ENCODE data around the gene RCOR1.

RCOR1 gene

GRCh38 chr14:102771144-102771543, 178.7 kb downstream of the RCOR1 start:
- no peak for DNase-seq (ENCODE audit: low read depth in 1 of 2, low spot score in 1 of 2)

- no peak for DNase-seq (ENCODE audit: low read depth in 1 of 2, low spot score in 1 of 2)
Observed at GRCh38 chr14:102772781-102773570, 180.5 kb downstream of the RCOR1 start.

GRCh38 chr14:102774391-102775153, 182.1 kb downstream of the RCOR1 start:
- DNase-seq (ENCODE audit: low read depth in 1 of 2, low spot score in 1 of 2): peak; percentile 15 to 26

GRCh38 chr14:102775855-102776760, 183.7 kb downstream of the RCOR1 start:
- no peak for DNase-seq (ENCODE audit: low read depth in 1 of 2, low spot score in 1 of 2)

- peak; percentile 68 to 87 for DNase-seq (ENCODE audit: low read depth in 1 of 2, low spot score in 1 of 2)
Observed at GRCh38 chr14:102776761-102777710, 184.6 kb downstream of the RCOR1 start, which contains the start of gene TRAF3. Gene TRAF3 (plus strand): TSS chr14:102777449. CDS start chr14:102870202, 92,753 bp downstream.

GRCh38 chr14:102777711-102778337, 185.4 kb downstream of the RCOR1 start:
- DNase-seq (ENCODE audit: low read depth in 1 of 2, low spot score in 1 of 2): peak in 1 of 2 donors; percentile 11

- DNase-seq (ENCODE audit: low read depth in 1 of 2, low spot score in 1 of 2): peak in 1 of 2 donors; percentile 15
Observed at GRCh38 chr14:102778338-102779083, 186.1 kb downstream of the RCOR1 start.

GRCh38 chr14:102779084-102779462, 186.6 kb downstream of the RCOR1 start:
- no peak for DNase-seq (ENCODE audit: low read depth in 1 of 2, low spot score in 1 of 2)

- no peak for DNase-seq (ENCODE audit: low read depth in 1 of 2, low spot score in 1 of 2)
Observed at GRCh38 chr14:102779574-102780315, 187.3 kb downstream of the RCOR1 start.

Measured in activated T-helper 1 cell treated with anti-CD3 and anti-CD28 coated beads, Interleukin-2, amount 50 U/mL, for 16 hours (primary cell).